ENCODE data around the gene WRAP73. TPM values are rescaled to one million over a fixed set of nuclear protein-coding genes. Genes with fewer than 3 reads are reported as not detected.

The WRAP73 gene
- total RNA-seq, 1 donor from 2014 or later, result 20.5 TPM

GRCh38 chr1:3679098-3679555, 29.2 kb upstream of the WRAP73 start:
- no peak overlapping the region for H3K27ac Mint-ChIP-seq (ENCODE audit: unreplicated experiment)
- no peak for TF ChIP-seq CTCF (IDR thresholded peaks at IDR 0.05)
- DNase-seq (ENCODE audit: extremely low spot score, unreplicated experiment), result no peak
- H3K4me3 Mint-ChIP-seq (ENCODE audit: unreplicated experiment), result no peak overlapping the region
- H3K4me1 Mint-ChIP-seq (ENCODE audit: unreplicated experiment), result no peaks in the 10 kb centered on the region
- no peaks in the 10 kb centered on the region for H3K36me3 Mint-ChIP-seq (ENCODE audit: unreplicated experiment)
- no peaks in the 10 kb centered on the region for H3K9me3 Mint-ChIP-seq (ENCODE audit: unreplicated experiment)
- peaks cover 9% of the 10 kb centered on the region for H3K27me3 Mint-ChIP-seq (ENCODE audit: unreplicated experiment)

GRCh38 chr1:3678361-3679097, 28.6 kb upstream of the WRAP73 start:
- Mint-ChIP-seq H3K36me3 (ENCODE audit: unreplicated experiment) (no peaks in the 10 kb centered on the region), H3K9me3 (ENCODE audit: unreplicated experiment) (no peaks in the 10 kb centered on the region), H3K4me3 (ENCODE audit: unreplicated experiment) (no peak overlapping the region), H3K4me1 (ENCODE audit: unreplicated experiment) (peaks cover 4% of the 10 kb centered on the region), H3K27ac (ENCODE audit: unreplicated experiment) (no peak overlapping the region), H3K27me3 (ENCODE audit: unreplicated experiment) (peaks cover 9% of the 10 kb centered on the region)
- no peak for DNase-seq (ENCODE audit: extremely low spot score, unreplicated experiment)
- no peak for TF ChIP-seq CTCF (IDR thresholded peaks at IDR 0.05)

- Mint-ChIP-seq H3K4me3 (ENCODE audit: unreplicated experiment) (no peak overlapping the region), H3K27me3 (ENCODE audit: unreplicated experiment) (peaks cover 9% of the 10 kb centered on the region), H3K4me1 (ENCODE audit: unreplicated experiment) (peaks cover 8% of the 10 kb centered on the region), H3K27ac (ENCODE audit: unreplicated experiment) (no peak overlapping the region), H3K36me3 (ENCODE audit: unreplicated experiment) (no peaks in the 10 kb centered on the region), H3K9me3 (ENCODE audit: unreplicated experiment) (no peaks in the 10 kb centered on the region)
- DNase-seq (ENCODE audit: extremely low spot score, unreplicated experiment), result no peak
- TF ChIP-seq CTCF (IDR thresholded peaks at IDR 0.05), result no peak
Measured at GRCh38 chr1:3677484-3677883, 27.6 kb upstream of the WRAP73 start.

- TF ChIP-seq CTCF (IDR thresholded peaks at IDR 0.05), result no peak
- H3K27me3 Mint-ChIP-seq (ENCODE audit: unreplicated experiment), result peaks cover 9% of the 10 kb centered on the region
- no peak overlapping the region for H3K4me3 Mint-ChIP-seq (ENCODE audit: unreplicated experiment)
- H3K36me3 Mint-ChIP-seq (ENCODE audit: unreplicated experiment), result no peaks in the 10 kb centered on the region
- H3K27ac Mint-ChIP-seq (ENCODE audit: unreplicated experiment), result no peak overlapping the region
- peaks cover 13% of the 10 kb centered on the region for H3K4me1 Mint-ChIP-seq (ENCODE audit: unreplicated experiment)
- no peak for DNase-seq (ENCODE audit: extremely low spot score, unreplicated experiment)
- no peaks in the 10 kb centered on the region for H3K9me3 Mint-ChIP-seq (ENCODE audit: unreplicated experiment)
Measured at GRCh38 chr1:3676581-3677470, 26.9 kb upstream of the WRAP73 start.

- no peaks in the 10 kb centered on the region for H3K9me3 Mint-ChIP-seq (ENCODE audit: unreplicated experiment)
- H3K4me3 Mint-ChIP-seq (ENCODE audit: unreplicated experiment), result no peak overlapping the region
- H3K36me3 Mint-ChIP-seq (ENCODE audit: unreplicated experiment), result no peaks in the 10 kb centered on the region
- no peak overlapping the region for H3K27ac Mint-ChIP-seq (ENCODE audit: unreplicated experiment)
- H3K27me3 Mint-ChIP-seq (ENCODE audit: unreplicated experiment), result peaks cover 9% of the 10 kb centered on the region
- DNase-seq (ENCODE audit: extremely low spot score, unreplicated experiment), result no peak
- H3K4me1 Mint-ChIP-seq (ENCODE audit: unreplicated experiment), result peaks cover 19% of the 10 kb centered on the region
- TF ChIP-seq CTCF (IDR thresholded peaks at IDR 0.05), result no peak
Measured at GRCh38 chr1:3675436-3675835, 25.5 kb upstream of the WRAP73 start.
